Adipocyte (in vitro differentiated cells): Measurements from ENCODE around the gene IFI27L1.
A peak's percentile ranks its signal among the peaks of the same experiment; 100 is the strongest.

ENCODE experiments used
- DNase-seq: peaks from one replicate; pipeline ENCODE4 v3.0.0-alpha.2; 2015; ENCODE audit warnings: low read depth
- H3K27me3 ChIP-seq: replicated peaks from 2 replicates; pipeline ENCODE4 v1.7.0; 2013; ENCODE audit warnings: mild to moderate bottlenecking, low read length, moderate library complexity; ENCODE audit not compliant: control insufficient read depth, insufficient read depth
- H3K36me3 ChIP-seq: 2 replicates; pipeline ENCODE4 v1.7.0; 2013; ENCODE audit warnings: low read length, mild to moderate bottlenecking, moderate library complexity; ENCODE audit not compliant: control insufficient read depth, insufficient read depth, severe bottlenecking
- H3K4me1 ChIP-seq: 2 replicates; pipeline ENCODE4 v1.7.0; 2013; ENCODE audit warnings: mild to moderate bottlenecking, low read length, moderate library complexity; ENCODE audit not compliant: control insufficient read depth, insufficient read depth
- H3K4me3 ChIP-seq: 2 replicates; pipeline ENCODE4 v1.7.0; 2013; ENCODE audit warnings: mild to moderate bottlenecking, low read length, moderate library complexity
- H3K9ac ChIP-seq: 2 replicates; pipeline ENCODE4 v1.7.0; 2013; ENCODE audit warnings: mild to moderate bottlenecking, low read length, moderate library complexity
- H3K9me3 ChIP-seq: 2 replicates; pipeline ENCODE4 v1.7.0; 2013; ENCODE audit warnings: mild to moderate bottlenecking, low read length, moderate library complexity; ENCODE audit not compliant: control insufficient read depth

The IFI27L1 gene

DNA sequence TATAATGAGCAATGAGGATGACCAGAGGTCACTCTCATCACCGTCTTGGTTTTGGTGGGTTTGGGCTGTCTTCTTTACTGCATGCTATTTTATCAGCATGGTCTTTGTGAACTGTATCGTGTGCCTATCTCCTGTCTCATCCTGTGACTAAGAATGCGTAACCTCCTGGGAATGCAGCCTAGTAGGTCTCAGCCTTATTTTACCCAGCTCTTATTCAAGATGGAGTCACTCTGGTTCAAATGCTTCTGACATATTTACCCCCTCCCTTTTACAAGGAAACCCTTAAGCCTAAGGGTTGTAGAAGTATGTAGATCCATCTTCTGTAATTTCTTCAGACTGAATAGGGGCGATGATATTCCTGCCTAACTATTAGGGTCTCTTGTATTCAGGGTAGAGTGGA lies 8.4 kb downstream of the IFI27L1 start:
- Histone ChIP-seq H3K36me3 (no peaks in the 10 kb centered on the region), H3K9me3 (no peaks in the 10 kb centered on the region), H3K4me3 (no peak overlapping the region), H3K27me3 (no peaks in the 10 kb centered on the region), H3K4me1 (peaks cover 8% of the 10 kb centered on the region), H3K9ac (no peak overlapping the region)
- no peak for DNase-seq

DNA sequence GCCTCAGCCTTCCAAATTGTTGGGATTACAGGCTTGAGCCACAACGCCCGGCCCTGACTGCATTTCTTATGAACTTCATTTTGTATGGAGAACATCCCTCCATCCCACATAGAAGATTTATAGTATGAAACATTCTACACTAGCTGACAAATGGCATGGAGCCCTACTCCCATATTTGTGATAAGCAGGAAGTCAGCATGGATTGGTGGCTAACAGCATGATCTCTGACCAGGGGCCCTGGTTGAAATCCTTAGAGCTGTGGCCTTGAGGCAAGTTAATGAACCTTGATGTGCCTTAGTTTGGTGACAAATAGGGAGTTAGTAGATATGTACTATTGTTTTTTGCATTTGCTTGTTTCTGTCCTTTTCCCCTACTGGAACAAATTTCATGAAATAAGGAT lies 12.3 kb downstream of the IFI27L1 start:
- Histone ChIP-seq H3K9me3 (no peaks in the 10 kb centered on the region), H3K27me3 (no peaks in the 10 kb centered on the region), H3K9ac (no peak overlapping the region), H3K36me3 (peaks cover 8% of the 10 kb centered on the region), H3K4me3 (no peak overlapping the region), H3K4me1 (peaks cover 9% of the 10 kb centered on the region)
- no peak for DNase-seq

GRCh38 chr14:94097091-94097490 lies 16.0 kb downstream of the IFI27L1 start:
- no peaks in the 10 kb centered on the region for H3K9me3 ChIP-seq
- H3K4me1 ChIP-seq, result peaks cover 23% of the 10 kb centered on the region
- DNase-seq, result no peak
- no peak overlapping the region for H3K9ac ChIP-seq
- no peaks in the 10 kb centered on the region for H3K27me3 ChIP-seq
- no peak overlapping the region for H3K4me3 ChIP-seq
- H3K36me3 ChIP-seq, result peaks cover 14% of the 10 kb centered on the region

DNA sequence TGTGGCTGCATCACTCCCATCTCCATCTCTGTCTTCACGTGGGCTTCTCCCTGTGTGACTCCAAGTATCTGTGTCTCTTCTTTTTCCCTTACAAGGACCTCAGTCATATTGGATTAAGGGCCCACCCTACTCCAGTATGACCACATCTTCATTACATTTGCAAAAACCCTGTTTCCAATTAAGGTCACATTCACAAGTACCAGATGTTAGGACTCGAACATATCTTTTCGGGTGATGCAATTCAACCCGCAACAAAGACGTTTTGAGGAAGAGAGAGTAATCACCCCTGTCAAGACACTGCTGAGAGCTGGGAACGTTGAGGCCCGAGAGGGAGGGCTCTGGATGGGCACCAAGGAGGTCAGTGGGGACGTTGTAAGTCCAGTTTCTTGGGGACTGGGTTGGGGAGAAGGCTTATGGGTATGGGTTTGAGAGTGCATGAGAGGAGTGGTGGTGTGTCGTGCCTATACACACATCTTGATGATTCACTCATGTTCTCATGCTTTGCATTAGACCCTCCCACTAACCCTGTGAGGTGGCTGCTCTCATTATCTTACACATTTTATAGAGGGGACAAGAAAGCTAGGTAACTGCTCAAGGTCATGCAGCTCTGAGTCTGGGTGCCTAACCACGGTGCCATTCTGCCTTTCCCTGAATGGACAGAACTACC lies 17.3 kb downstream of the IFI27L1 start:
- Histone ChIP-seq H3K4me3 (no peak overlapping the region), H3K9ac (no peak overlapping the region), H3K9me3 (no peaks in the 10 kb centered on the region), H3K27me3 (no peaks in the 10 kb centered on the region), H3K36me3 (peaks cover 19% of the 10 kb centered on the region), H3K4me1 (peaks cover 25% of the 10 kb centered on the region)
- DNase-seq, result peak; percentile 79

DNA sequence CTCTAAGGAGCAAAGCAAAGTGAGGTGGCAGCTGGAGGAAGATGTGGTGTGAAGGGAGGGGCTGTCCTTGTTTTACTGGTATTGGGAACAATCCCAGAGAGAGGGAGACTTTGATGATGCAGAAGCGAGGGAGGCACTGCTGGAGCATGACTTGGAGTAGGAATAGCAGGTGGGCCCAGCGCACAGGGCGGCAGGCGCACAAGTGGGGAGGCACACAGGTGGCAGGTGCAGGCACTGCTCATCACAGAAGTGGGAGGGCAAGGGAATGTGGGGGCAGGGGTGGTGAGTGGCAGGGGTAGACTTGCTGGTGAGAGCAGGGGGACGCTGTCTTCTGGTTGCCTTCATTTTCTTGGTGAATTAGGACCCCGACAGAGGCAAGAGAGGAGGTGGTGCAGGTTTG lies 17.9 kb downstream of the IFI27L1 start:
- no peak for DNase-seq
- H3K27me3 ChIP-seq, result no peaks in the 10 kb centered on the region
- H3K9me3 ChIP-seq, result no peaks in the 10 kb centered on the region
- peaks cover 19% of the 10 kb centered on the region for H3K36me3 ChIP-seq
- no peak overlapping the region for H3K4me3 ChIP-seq
- H3K9ac ChIP-seq, result no peak overlapping the region
- peaks cover 25% of the 10 kb centered on the region for H3K4me1 ChIP-seq

DNA sequence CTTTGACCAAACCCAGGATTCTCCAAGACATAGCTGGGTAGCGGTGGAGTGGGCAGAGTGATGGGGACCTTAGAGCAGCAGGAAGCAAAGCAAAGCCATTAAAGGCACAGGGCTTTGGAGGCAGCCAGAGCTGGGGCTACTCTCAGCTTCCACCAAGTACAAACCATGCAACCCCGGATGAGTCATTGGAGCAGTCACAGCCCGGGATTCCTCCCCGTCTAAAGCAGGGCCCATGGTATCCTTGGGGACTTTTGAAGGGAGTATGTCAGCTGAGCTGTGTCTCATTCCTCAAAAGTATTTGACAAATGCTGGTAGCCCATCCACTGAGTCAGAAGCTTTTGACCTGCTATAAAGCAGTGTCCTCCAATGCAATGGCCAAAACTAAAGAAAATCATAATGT lies 19.7 kb downstream of the IFI27L1 start:
- DNase-seq, result peak; percentile 84
- Histone ChIP-seq H3K4me1 (peaks cover 25% of the 10 kb centered on the region), H3K9me3 (no peaks in the 10 kb centered on the region), H3K9ac (no peak overlapping the region), H3K36me3 (peaks cover 19% of the 10 kb centered on the region), H3K27me3 (no peaks in the 10 kb centered on the region), H3K4me3 (no peak overlapping the region)

GRCh38 chr14:94101748-94102147 lies 20.6 kb downstream of the IFI27L1 start:
- H3K36me3 ChIP-seq, result peaks cover 19% of the 10 kb centered on the region
- DNase-seq, result no peak
- no peak overlapping the region for H3K4me3 ChIP-seq
- no peaks in the 10 kb centered on the region for H3K27me3 ChIP-seq
- peaks cover 25% of the 10 kb centered on the region for H3K4me1 ChIP-seq
- H3K9ac ChIP-seq, result no peak overlapping the region
- H3K9me3 ChIP-seq, result no peaks in the 10 kb centered on the region

DNA sequence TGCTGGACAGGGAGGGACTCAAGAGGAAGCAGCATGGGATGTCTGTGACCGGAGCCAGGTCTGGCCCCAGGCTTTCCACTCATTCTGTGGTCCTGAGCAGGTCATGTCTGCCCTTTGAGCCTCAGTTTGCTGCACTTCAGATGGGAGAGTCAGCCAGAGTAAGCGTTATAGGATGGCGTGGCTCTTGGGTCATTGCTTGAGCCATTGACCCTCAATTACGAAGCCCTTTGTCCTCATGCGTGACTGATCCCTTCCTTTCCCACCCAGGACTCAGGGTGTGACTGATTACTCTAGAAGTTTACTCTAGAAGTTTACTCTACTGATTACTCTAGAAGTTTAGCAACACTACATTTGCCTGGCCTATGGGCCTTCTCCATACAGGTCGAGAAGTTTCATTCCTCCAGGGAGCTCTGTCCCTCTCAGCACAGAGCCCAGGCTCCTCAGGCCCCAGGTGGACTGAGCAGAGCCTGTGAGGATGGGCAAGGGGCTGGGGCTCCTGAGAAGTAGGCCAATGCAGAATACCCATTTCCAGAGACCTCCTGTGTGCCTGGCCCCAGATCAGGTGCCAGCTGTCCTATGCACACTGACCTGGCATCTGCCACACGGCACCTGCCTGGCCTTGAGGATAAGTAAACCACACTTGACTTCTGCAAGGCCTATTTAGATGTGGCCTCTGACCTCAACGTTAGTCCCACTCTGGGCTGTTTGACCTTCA lies 21.8 kb downstream of the IFI27L1 start:
- DNase-seq, result no peak

DNA sequence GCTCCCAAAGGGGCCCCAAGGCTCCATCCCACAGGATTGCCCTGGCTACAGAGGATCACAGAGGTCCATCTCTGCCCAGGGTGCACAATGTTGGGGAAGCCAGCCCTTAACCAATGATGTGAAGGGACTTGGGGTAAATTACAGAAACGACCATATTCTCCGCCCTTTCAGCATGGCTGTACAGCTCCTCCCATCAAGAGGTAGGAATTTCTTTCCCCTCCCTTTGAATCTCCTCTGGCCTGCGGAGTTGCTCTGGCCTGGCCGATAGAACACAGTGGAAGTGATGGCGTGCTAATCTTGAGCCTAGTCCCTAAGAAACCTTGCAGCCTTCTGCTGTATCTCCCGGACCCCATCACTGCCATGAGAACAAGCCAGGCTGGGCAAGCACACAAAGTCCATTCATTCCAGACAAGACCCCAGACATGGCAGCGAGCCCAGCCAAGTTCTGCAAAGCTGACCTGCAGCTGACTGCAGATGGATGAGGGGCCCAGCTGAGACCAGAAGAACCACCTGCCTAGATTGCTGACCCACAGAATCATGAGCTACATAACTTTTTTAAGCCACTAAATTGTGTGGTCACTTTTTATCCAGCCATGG lies 22.5 kb downstream of the IFI27L1 start:
- no peaks in the 10 kb centered on the region for H3K9me3 ChIP-seq
- H3K9ac ChIP-seq, result no peak overlapping the region
- H3K4me3 ChIP-seq, result no peak overlapping the region
- H3K36me3 ChIP-seq, result peaks cover 9% of the 10 kb centered on the region
- H3K27me3 ChIP-seq, result no peaks in the 10 kb centered on the region
- DNase-seq, result no peak
- peaks cover 26% of the 10 kb centered on the region for H3K4me1 ChIP-seq

More for the DNA sequence above, 21.8 kb downstream of the IFI27L1 start:
- Histone ChIP-seq H3K9me3 (no peaks in the 10 kb centered on the region), H3K4me3 (no peak overlapping the region), H3K9ac (no peak overlapping the region), H3K36me3 (peaks cover 12% of the 10 kb centered on the region), H3K27me3 (no peaks in the 10 kb centered on the region), H3K4me1 (peaks cover 25% of the 10 kb centered on the region)

GRCh38 chr14:94104731-94105130 lies 23.6 kb downstream of the IFI27L1 start:
- no peaks in the 10 kb centered on the region for H3K27me3 ChIP-seq
- H3K9ac ChIP-seq, result no peak overlapping the region
- H3K36me3 ChIP-seq, result peaks cover 6% of the 10 kb centered on the region
- no peak for DNase-seq
- peaks cover 32% of the 10 kb centered on the region for H3K4me1 ChIP-seq
- no peak overlapping the region for H3K4me3 ChIP-seq
- H3K9me3 ChIP-seq, result no peaks in the 10 kb centered on the region

DNA sequence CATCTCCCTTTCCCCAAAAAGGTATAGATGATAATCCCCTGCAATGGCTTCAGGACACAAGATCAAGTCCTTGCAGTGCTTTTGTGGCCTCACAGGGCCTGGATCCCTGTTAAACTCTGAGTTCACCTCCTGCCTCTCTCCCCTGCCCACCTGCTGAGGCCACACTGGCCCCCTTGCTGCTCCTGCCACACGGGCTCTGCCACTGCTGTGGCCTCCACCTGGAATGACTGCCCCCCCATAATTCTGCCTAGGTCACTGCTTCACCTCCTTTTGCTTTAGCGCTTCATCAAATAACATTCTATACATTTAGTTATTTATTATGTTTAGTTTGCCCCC lies 28.8 kb downstream of the IFI27L1 start:
- no peak for DNase-seq
- Histone ChIP-seq H3K9me3 (no peaks in the 10 kb centered on the region), H3K4me1 (peaks cover 54% of the 10 kb centered on the region), H3K27me3 (no peaks in the 10 kb centered on the region), H3K9ac (peak overlapping the region; percentile 63), H3K36me3 (no peaks in the 10 kb centered on the region), H3K4me3 (peak overlapping the region; percentile 57)
